Thoracic aorta (tissue), 2 donors: Measurements from ENCODE around the gene GPHB5. TPM values are rescaled to one million over a fixed set of nuclear protein-coding genes. Genes with fewer than 3 reads are reported as not detected.

Source experiments
- ATAC-seq: fragments of 150-250 bp; one replicate; pipeline ENCODE4 v1.8.0; 2017; ENCODE audit warnings: low read depth; ENCODE audit not compliant: insufficient number of reproducible peaks, low FRiP score
- DNase-seq: peaks from one replicate; pipeline ENCODE4 v3.0.0-alpha.2; 2020; ENCODE audit warnings: low spot score
- H3K27ac ChIP-seq, 2 donors: fragments of 200-600 bp; sonication (generic); 1 replicate in 1 of 2; 2 replicates in 1 of 2; pipeline ENCODE4 v1.5.1; 2016; ENCODE audit warnings: mild to moderate bottlenecking in 2 of 2, moderate library complexity in 2 of 2
- H3K27me3 ChIP-seq: fragments of 200-600 bp; sonication (generic); replicated peaks from 2 replicates; pipeline ENCODE4 v1.6.0; 2016; ENCODE audit warnings: mild to moderate bottlenecking; ENCODE audit not compliant: insufficient read depth
- H3K36me3 ChIP-seq: fragments of 200-600 bp; sonication (generic); one replicate; pipeline ENCODE4 v1.5.1; 2016
- H3K4me1 ChIP-seq, 2 donors: fragments of 200-600 bp; sonication (generic); 1 replicate in 1 of 2; 2 replicates in 1 of 2; pipeline versions ENCODE4 v1.5.1 to v1.6.0; 2016; ENCODE audit warnings: low read depth in 2 of 2, mild to moderate bottlenecking in 1 of 2; ENCODE audit not compliant: control insufficient read depth in 1 of 2
- H3K4me3 ChIP-seq: fragments of 200-600 bp; sonication (generic); 2 replicates; pipeline ENCODE4 v1.5.1; 2016; ENCODE audit warnings: mild to moderate bottlenecking
- H3K9me3 ChIP-seq: fragments of 200-600 bp; sonication (generic); 2 replicates; pipeline ENCODE4 v1.5.1; 2016
- CTCF ChIP-seq: fragments of 200-600 bp; sonication (generic); IDR thresholded peaks from one replicate; pipeline ENCODE4 v1.5.1; 2019; ENCODE audit warnings: antibody characterized with exemption
- total RNA-seq, 2 donors: library from RNA; depleted of rRNA; stranded (reverse); fragments of >200 nt; gene quantifications; one replicate each; pipeline versions ENCODE4 v1.1.0 to v1.2.3, GENCODE V29; 2016

Gene GPHB5
- total RNA-seq, 2 donors from 2014 or later: not detected

GRCh38 chr14:63345826-63346225 is 27.1 kb upstream of the GPHB5 start:
- Histone ChIP-seq H3K27ac (no peak overlapping the region), H3K9me3 (no peaks in the 10 kb centered on the region), H3K36me3 (no peaks in the 10 kb centered on the region), H3K4me1 (no peaks in the 10 kb centered on the region), H3K27me3 (no peaks in the 10 kb centered on the region), H3K4me3 (no peak overlapping the region)
- DNase-seq (no peak), ATAC-seq (no peak)
- no peak for TF ChIP-seq CTCF

- TF ChIP-seq CTCF: no peak
- no peaks in the 10 kb centered on the region for H3K27me3 ChIP-seq
- H3K27ac ChIP-seq: no peak overlapping the region
- H3K4me1 ChIP-seq: no peaks in the 10 kb centered on the region
- H3K4me3 ChIP-seq: no peak overlapping the region
- ATAC-seq (no peak), DNase-seq (no peak)
- H3K36me3 ChIP-seq: no peaks in the 10 kb centered on the region
- no peaks in the 10 kb centered on the region for H3K9me3 ChIP-seq
Observed at GRCh38 chr14:63344336-63344735, 25.6 kb upstream of the GPHB5 start.

- ATAC-seq (no peak), DNase-seq (no peak)
- Histone ChIP-seq H3K4me3 (no peak overlapping the region), H3K36me3 (no peaks in the 10 kb centered on the region), H3K27me3 (no peaks in the 10 kb centered on the region), H3K4me1 (no peaks in the 10 kb centered on the region), H3K27ac (no peak overlapping the region), H3K9me3 (no peaks in the 10 kb centered on the region)
- TF ChIP-seq CTCF: no peak
Observed at GRCh38 chr14:63343878-63344277, 25.1 kb upstream of the GPHB5 start.

- no peaks in the 10 kb centered on the region for H3K4me1 ChIP-seq
- no peak overlapping the region for H3K4me3 ChIP-seq
- no peak overlapping the region for H3K27ac ChIP-seq
- H3K27me3 ChIP-seq: no peaks in the 10 kb centered on the region
- no peaks in the 10 kb centered on the region for H3K9me3 ChIP-seq
- no peak for TF ChIP-seq CTCF
- DNase-seq (no peak), ATAC-seq (no peak)
- no peaks in the 10 kb centered on the region for H3K36me3 ChIP-seq
Observed at GRCh38 chr14:63342371-63342770, 23.6 kb upstream of the GPHB5 start.

- Histone ChIP-seq H3K4me1 (no peaks in the 10 kb centered on the region), H3K4me3 (no peak overlapping the region), H3K27ac (no peak overlapping the region), H3K27me3 (no peaks in the 10 kb centered on the region), H3K9me3 (no peaks in the 10 kb centered on the region), H3K36me3 (no peaks in the 10 kb centered on the region)
- DNase-seq (no peak), ATAC-seq (no peak)
- TF ChIP-seq CTCF: no peak
Observed at GRCh38 chr14:63328787-63329737, 10.3 kb upstream of the GPHB5 start.
